Epithelial cell of proximal tubule (primary cell): ENCODE measurements around the gene MAP9. TPM values are rescaled to one million over a fixed set of nuclear protein-coding genes. Genes with fewer than 3 reads are reported as not detected.

ENCODE experiments used
- DNase-seq: peaks from one replicate; pipeline ENCODE4 v3.0.0-alpha.2; 2011; ENCODE audit warnings: low read depth
- H3K4me3 ChIP-seq: 2 replicates; pipeline ENCODE4 v1.5.1; 2011; ENCODE audit warnings: low read depth, mild to moderate bottlenecking, low read length
- CTCF ChIP-seq: conservative IDR thresholded peaks from 2 replicates; pipeline ENCODE4 v1.5.1; 2012; ENCODE audit warnings: low read depth, mild to moderate bottlenecking, low read length
- total RNA-seq: library from RNA; depleted of rRNA; stranded (reverse); fragments of >200 nt; gene quantifications from 2 replicates; pipeline ENCODE4 v1.2.3, GENCODE V29; 2015

MAP9 gene
- total RNA-seq, 1 donor from 2014 or later = 7.5 TPM

GRCh38 chr4:155304375-155304774, 72.4 kb downstream of the MAP9 start:
- TF ChIP-seq CTCF = no peak
- no peak for DNase-seq
- no peak overlapping the region for H3K4me3 ChIP-seq

GRCh38 chr4:155299103-155299502, 77.7 kb downstream of the MAP9 start:
- no peak for DNase-seq
- no peak for TF ChIP-seq CTCF
- no peak overlapping the region for H3K4me3 ChIP-seq

Other genes starting within 250 kb of the MAP9 start
- gene NPY2R, start 168.3 kb downstream of the MAP9 start, total RNA-seq = not detected in 2 replicates